ENCODE measurements around the gene AKR1C3.
"Not testable (repeated sequence)": the region's sequence is repeated elsewhere in the genome, so short reads cannot be mapped to it uniquely, and the experiment has no call there.

The AKR1C3 gene
- 1.3 to 7.6 (median 2.7) reads per million in 4 experiments for total RNA-seq

- DNase-seq: no peak
Measured at GRCh38 chr10:5094265-5095205, at the start of gene AKR1C3. Gene AKR1C3 (plus strand): TSS chr10:5094414. CDS start chr10:5094445, 31 bp downstream.

GRCh38 chr10:5045095-5045494 is 49.1 kb upstream of the AKR1C3 start:
- DNase-seq: no peak

DNA sequence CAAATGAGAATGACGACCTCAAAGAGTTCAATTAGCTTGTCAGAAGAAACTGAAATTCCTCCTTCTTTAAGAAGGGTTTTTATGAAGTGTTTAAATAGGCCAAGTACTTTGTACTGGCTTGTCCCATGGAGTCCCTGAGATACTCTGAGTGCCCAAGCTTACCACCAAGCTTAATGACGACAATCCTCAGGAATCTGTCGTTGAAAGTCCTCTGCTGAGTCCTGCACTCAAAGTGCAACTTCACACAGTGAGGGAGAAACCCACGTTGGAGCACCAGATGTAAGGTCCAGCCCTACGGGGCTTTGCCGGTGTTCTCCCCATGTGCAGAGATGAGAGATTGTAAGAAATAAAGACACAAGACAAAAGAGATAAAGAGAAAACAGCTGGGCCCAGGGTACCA is 47.8 kb upstream of the AKR1C3 start:
- no peak for DNase-seq

- DNase-seq: not testable (repeated sequence)
Measured at GRCh38 chr10:5047055-5047454, 47.2 kb upstream of the AKR1C3 start.

- DNase-seq: no peak
Measured at GRCh38 chr10:5047912-5048628, 46.1 kb upstream of the AKR1C3 start.

DNA sequence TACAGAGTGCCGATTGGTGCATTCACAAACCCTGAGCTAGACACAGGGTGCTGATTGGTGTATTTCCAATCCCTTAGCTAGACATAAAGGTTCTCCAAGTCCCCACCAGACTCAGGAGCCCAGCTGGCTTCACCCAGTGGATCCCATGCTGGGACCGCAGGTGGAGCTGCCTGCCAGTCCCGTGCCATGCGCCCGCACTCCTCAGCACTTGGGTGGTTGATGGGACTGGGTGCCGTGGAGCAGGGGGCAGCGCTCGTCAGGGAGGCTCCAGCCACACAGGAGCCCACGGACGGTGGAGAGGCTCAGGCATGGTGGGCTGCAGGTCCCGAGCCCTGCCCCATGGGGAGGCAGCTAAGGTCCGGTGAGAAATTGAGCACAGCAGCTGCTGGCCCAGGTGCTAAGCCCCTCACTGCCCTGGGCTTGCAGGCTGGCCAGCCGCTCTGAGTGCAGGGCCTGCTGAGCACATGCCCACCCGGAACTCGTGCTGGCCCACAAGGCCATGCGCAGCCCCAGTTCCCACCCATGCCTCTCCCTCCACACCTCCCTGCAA is 41.2 kb upstream of the AKR1C3 start:
- DNase-seq: not testable (repeated sequence)

DNA sequence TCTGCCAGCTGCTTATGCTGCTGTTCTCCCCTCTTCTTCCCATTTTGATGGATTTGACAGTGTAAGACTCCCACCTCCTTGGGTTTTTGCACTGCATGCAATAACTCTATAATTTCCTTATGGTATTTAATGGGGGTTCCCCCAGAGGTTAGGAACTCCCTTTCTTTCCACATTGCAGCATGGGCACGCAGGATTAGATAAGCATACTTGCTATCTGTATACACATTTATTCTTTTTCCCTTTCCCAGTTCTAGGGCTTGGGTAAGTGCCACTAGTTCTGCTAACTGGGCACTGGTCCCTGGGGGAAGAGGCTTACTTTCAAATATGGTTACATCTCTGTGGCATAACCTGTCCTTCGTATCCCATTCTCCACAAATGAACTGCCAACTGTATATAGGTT is 39.4 kb upstream of the AKR1C3 start:
- not testable (repeated sequence) for DNase-seq

DNA sequence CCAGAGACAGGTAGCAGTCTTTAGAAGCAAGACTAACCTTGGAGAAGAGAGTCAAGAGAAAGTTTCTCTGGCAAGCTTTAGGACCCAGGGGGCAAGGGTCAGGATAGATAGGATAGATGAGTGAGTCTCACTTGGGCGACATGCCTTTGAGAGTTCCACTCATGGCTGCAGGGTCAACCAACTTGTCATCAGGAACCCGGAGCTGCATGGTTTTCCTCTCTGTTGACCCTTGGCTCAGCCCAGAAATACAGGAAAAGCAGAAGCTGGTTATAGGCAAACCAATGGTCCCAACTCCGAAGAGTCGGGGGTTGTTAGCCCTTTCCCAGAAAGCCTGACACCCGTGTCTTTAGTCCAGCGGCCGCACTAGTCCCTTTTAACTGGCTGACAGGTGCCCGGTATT is 34.9 kb upstream of the AKR1C3 start:
- not testable (repeated sequence) for DNase-seq

DNA sequence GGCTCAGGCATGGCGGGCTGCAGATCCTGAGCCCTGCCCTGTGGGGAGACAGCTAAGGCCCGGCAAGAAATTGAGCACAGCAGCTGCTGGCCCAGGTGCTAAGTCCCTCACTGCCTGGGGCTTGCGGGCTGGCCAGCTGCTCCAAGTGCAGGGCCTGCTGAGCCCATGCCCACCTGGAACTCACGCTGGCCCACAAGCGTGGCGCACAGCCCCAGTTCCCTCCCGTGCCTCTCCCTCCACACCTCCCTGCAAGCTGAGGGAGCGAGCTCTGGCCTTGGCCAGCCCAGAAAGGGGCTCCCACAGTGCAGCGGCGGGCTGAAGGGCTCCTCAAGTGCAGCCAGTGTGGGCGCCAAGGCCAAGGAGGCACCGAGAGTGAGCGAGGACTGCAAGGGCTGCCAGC is 33.4 kb upstream of the AKR1C3 start:
- not testable (repeated sequence) for DNase-seq

DNA sequence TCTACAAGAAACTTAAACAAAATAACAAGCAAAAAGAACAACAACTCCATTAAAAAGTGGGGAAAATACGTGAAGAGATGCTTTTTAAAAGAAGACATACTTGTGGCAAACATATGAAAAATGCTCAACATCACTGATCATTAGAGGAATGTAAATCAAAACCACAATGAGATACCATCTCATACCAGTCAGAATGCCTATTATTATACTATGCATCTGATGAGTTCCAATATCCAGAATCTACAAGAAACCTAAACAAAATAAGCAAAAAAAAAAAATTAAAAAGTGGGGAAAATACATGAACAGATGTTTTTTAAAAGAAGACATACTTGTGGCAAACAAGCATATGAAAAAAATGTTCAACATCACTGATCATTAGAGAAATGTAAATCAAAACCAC is 29.6 kb upstream of the AKR1C3 start:
- DNase-seq: no peak

GRCh38 chr10:5068274-5068984 is 25.8 kb upstream of the AKR1C3 start:
- DNase-seq: no peak

DNA sequence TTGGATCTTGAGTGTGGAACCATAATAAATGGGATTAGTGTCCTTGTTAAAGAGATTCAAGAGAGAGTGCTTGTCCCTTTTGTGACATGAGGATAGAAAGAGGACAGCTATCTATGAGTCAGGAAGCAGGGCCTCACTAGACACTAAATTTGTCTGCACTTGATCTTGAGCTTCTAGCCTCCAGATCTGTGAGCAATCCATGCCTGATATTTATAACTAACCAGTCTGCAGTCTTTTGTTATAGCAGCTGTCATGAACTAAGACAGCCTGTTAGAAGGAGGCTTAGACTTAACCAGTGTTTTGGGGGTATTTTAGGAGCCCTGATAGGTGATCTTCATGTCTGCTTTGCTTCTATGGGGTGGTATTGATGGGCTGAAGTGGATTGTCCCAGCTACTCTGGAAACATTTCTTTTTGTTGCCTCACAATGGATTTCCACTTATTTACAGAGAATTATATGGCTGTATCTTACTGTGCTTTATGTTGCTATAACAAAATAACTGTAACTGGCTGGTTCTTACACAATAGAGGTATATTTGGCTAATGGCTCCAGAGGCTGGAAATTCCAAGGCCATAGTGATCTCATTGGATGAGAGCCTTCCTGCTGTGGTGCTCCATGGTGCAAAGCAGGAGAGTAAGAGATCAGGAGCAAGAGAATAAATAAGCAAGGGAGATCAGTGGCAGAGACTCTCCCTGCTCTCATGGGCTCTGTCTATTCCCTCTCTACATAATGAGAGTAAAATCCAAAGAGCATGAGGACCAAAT is 23.4 kb upstream of the AKR1C3 start:
- no peak for DNase-seq

GRCh38 chr10:5071411-5072198 is 22.6 kb upstream of the AKR1C3 start:
- DNase-seq: no peak

- no peak for DNase-seq
Measured at GRCh38 chr10:5073659-5074058, 20.6 kb upstream of the AKR1C3 start.

DNA sequence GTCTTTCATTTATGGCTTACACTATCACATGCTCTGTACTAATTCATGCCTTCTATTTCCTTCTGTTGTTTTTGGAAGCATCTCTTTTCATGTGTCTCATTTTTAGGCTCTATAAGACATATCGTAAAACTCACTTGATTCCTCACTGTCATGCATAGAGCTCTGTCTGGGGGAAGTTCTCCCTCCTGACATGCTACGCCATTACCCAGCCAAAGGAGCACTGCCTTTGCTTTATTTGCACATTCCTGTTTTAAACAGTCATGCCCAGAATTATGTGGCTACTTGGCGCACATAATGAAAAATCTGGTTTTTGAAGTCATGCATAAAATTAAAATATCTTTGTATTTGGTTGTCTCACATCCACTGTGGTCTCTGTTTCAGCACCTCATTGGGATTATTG is 17.6 kb upstream of the AKR1C3 start:
- DNase-seq: no peak

DNA sequence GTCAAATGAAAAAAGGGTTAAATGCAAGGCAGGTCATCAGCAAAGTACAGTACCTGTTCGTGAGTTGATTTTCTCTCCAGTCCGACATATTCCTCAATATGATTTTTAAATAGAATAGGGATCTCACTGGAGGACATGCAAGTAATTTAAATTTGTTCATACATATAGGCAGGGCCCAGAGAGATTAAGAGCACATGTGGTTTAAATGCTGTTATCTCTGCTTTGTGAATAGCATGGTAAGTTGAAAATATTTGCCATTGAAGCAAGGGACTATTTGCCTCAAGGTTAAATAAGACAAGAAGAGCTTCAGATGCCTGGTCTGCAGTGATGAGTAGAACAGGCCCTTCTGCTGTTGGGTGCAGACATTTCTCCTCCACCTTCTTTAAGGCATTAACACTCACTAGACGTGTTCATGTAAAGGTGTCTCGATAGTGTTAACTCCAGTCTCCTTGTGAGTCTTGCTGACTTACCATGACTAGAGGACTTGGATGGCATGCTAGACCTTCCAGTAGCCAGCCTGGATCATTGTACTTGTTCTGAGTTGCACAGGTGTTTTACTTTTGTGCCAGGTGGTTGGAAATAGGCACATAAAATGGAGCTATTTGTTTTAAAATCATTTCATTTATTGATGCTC is 15.6 kb upstream of the AKR1C3 start:
- no peak for DNase-seq

GRCh38 chr10:5079306-5079830 is 14.8 kb upstream of the AKR1C3 start:
- DNase-seq: no peak

DNA sequence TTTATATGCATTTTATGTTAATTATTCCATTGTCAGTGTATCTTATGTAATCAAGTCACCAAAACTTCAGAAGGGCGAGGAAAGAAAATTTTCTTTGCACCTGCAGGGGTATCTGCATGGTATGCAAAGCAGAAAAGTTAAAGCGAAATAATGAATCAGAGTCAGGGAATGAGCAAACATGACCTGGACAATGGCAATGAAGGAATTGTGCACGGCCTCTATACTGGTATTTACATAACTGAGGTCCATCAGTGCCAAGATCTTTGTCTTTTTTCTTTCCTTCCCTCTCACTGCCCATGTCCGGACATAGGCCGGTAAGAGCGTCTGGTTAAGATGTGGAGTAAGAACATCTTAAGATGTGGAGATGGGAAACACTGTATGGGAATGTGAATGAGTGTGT is 14.4 kb upstream of the AKR1C3 start:
- DNase-seq: no peak

DNA sequence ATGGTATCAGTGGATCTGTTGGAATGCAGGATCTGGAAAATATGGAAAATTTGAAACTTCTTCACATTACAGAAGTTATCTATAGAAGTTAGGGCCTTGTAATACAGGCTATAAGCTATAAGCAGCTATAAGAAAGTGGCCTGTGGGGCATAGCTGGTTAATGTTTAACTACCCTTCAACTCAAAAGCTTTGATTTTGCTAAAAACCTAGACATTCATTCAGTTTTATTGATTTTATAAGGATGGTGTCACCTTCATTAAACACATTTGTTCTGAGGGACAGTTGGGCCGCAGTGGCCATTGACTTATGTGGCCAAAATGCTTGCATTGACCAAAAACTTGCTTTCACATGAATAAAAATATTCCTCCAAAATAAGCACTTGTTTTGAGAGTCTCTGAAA is 13.1 kb upstream of the AKR1C3 start:
- no peak for DNase-seq

DNA sequence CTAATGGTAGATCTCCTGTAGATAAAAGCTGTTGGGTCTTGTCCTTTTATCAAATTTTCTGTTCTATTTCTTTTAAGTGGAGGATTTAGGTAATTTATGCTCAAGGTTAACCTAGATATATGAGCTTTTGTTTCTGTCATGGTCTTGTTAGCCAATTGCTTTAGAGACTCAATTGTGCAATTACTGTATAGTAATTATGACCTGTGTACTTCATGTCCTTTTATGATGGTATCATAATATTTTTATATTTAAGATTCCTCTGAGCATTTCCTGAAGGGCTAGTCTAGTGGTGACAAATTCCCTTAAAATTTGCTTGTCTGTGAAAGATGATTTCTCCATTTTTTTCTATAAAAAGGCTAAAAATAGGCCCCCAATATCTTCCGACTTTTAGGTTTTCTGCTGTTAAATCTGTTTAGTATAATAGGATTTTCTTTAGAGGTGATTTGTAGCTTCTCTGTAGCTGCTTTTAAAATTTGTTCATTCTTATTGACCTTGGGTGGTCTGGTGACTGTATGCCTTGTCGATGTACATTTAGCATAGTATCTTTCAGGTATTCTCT is 5.4 kb upstream of the AKR1C3 start:
- no peak for DNase-seq
